D341Med (cell line): ENCODE results near the gene MMP10.
"Not testable (repeated sequence)": the region's sequence is repeated elsewhere in the genome, so short reads cannot be mapped to it uniquely, and the experiment has no call there.

Source experiments
- DNase-seq: peaks from one replicate; pipeline ENCODE4 v3.0.0; 2012; ENCODE audit warnings: low spot score

Gene MMP10

GRCh38 chr11:102783016-102783415 lies 2.6 kb upstream of the MMP10 start:
- DNase-seq = no peak

- no peak for DNase-seq
Observed at GRCh38 chr11:102781676-102782075, 1.2 kb upstream of the MMP10 start.

GRCh38 chr11:102776454-102776853 lies 4.0 kb downstream of the MMP10 start:
- no peak for DNase-seq

GRCh38 chr11:102773386-102773785 lies 7.0 kb downstream of the MMP10 start:
- DNase-seq = no peak

GRCh38 chr11:102771351-102771750 lies 9.1 kb downstream of the MMP10 start:
- DNase-seq = no peak

- no peak for DNase-seq
Observed at GRCh38 chr11:102770191-102770590, 10.2 kb downstream of the MMP10 start.

- no peak for DNase-seq
Observed at GRCh38 chr11:102767800-102768199, 12.6 kb downstream of the MMP10 start.

GRCh38 chr11:102763440-102763839 lies 17.0 kb downstream of the MMP10 start:
- no peak for DNase-seq

- DNase-seq = no peak
Observed at GRCh38 chr11:102762361-102762767, 18.1 kb downstream of the MMP10 start.

GRCh38 chr11:102761646-102762238 lies 18.7 kb downstream of the MMP10 start:
- no peak for DNase-seq

GRCh38 chr11:102760344-102761035 lies 19.9 kb downstream of the MMP10 start:
- no peak for DNase-seq

- no peak for DNase-seq
Observed at GRCh38 chr11:102757823-102758549, 22.4 kb downstream of the MMP10 start.

- DNase-seq = no peak
Observed at GRCh38 chr11:102753267-102753666, 27.2 kb downstream of the MMP10 start.

- no peak for DNase-seq
Observed at GRCh38 chr11:102751673-102752072, 28.8 kb downstream of the MMP10 start.

GRCh38 chr11:102749101-102749722 lies 31.2 kb downstream of the MMP10 start:
- DNase-seq = no peak

GRCh38 chr11:102746746-102747578 lies 33.5 kb downstream of the MMP10 start:
- not testable (repeated sequence) for DNase-seq

- no peak for DNase-seq
Observed at GRCh38 chr11:102734650-102735049, 45.8 kb downstream of the MMP10 start.

- DNase-seq = peak; percentile 72
Observed at GRCh38 chr11:102733232-102733875, 47.1 kb downstream of the MMP10 start.

- DNase-seq = not testable (repeated sequence)
Observed at GRCh38 chr11:102730944-102731343, 49.5 kb downstream of the MMP10 start.

GRCh38 chr11:102729849-102730815 lies 50.3 kb downstream of the MMP10 start:
- no peak for DNase-seq
